HuH-7 (cell line): ENCODE data around the gene NDOR1.
A peak's percentile ranks its signal among the peaks of the same experiment; 100 is the strongest.

ENCODE experiments used
- DNase-seq: peaks from one replicate; pipeline ENCODE4 v3.0.0; 2011; ENCODE audit warnings: low spot score

The NDOR1 gene

GRCh38 chr9:137205126-137206069 is at the start of gene NDOR1, which contains the start of gene TMEM203:
TSS of gene NDOR1 (plus strand) at chr9:137205700. CDS start at chr9:137205778, 78 bp downstream.
TSS of gene TMEM203 (minus strand) at chr9:137205648. CDS start at chr9:137205414, 234 bp downstream.
- peak; percentile 97 for DNase-seq

DNA sequence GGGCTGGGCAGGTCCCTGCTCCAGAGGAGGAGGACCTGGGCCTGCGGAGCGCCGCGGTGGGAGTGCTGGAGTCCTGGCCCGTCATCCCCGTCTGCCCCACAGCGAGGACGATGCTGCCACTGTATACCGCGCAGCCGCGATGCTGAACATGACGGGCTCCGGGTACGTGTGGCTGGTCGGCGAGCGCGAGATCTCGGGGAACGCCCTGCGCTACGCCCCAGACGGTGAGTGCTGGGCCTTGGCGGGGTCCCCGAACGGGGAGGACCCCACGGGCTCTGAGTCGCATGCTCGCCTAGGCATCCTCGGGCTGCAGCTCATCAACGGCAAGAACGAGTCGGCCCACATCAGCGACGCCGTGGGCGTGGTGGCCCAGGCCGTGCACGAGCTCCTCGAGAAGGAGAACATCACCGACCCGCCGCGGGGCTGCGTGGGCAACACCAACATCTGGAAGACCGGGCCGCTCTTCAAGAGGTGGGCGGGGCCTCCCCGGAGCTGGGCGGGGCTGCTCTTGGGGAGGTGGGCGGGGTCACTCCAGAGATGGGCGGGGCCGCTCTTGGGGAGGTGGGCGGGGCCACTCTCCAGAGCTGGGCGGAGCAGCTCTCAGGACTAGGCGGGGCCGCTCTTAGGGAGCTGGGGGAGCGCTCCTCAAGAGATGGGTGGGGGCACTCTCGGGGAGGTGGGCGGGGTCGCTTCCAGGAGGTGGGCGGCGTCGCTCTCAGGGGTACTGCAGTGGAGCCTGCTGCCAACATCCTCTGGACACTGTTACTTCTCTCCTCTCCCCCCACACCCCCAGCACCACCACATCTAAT is 48.7 kb upstream of the NDOR1 start:
- no peak for DNase-seq

DNA sequence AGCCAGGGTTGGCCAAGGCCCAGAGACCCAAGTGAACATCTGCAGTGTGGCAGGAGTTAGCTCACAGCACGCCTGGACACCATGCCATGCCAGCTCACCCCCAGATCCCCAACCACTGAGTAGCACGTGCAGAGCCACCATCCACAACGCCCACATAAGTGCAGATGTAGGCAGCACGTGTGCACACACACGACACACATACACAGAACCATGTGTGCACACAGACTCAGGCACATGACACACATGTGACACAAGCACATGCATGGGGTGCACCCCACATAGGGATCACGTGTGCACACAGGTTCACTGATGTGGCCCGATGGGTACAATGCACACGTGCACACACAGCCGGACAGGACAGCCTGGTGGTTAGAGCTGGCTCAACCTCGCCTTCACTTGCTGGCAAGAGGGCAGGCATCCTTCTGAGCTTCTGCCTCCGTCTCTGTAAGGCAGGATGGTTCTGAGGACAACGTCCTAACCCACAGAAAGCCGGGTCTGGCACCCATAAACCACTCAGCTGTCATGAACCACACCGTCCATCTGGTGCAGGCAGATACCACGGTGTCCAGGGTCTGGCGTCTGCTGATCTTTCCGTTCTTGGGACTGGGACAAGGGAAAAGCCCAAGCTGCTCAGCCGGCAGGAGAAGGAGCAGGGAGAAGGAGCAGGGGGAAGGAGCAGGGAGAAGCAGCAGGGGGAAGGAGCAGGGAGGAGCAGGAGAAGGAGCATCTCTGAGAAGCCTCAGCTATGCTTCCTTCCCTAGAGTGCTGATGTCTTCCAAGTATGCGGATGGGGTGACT is 47.7 kb upstream of the NDOR1 start:
- no peak for DNase-seq

DNA sequence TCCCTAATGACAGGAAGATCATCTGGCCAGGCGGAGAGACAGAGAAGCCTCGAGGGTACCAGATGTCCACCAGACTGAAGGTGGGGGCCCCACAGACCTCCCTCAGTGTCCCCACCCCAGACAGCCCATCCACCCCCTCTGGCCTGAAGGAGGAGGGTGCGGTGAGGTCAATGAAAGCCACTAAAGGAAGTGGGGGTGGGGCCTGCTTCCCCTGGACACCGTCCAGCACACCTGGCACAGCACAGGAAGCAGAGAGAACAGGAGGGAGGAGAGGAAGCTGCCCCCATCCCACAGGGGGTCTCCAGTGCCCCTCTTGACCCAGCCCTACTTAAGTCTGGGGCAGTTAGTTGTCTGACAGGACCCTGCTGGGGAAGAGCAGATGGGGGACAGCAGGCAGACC is 46.9 kb upstream of the NDOR1 start:
- no peak for DNase-seq

DNA sequence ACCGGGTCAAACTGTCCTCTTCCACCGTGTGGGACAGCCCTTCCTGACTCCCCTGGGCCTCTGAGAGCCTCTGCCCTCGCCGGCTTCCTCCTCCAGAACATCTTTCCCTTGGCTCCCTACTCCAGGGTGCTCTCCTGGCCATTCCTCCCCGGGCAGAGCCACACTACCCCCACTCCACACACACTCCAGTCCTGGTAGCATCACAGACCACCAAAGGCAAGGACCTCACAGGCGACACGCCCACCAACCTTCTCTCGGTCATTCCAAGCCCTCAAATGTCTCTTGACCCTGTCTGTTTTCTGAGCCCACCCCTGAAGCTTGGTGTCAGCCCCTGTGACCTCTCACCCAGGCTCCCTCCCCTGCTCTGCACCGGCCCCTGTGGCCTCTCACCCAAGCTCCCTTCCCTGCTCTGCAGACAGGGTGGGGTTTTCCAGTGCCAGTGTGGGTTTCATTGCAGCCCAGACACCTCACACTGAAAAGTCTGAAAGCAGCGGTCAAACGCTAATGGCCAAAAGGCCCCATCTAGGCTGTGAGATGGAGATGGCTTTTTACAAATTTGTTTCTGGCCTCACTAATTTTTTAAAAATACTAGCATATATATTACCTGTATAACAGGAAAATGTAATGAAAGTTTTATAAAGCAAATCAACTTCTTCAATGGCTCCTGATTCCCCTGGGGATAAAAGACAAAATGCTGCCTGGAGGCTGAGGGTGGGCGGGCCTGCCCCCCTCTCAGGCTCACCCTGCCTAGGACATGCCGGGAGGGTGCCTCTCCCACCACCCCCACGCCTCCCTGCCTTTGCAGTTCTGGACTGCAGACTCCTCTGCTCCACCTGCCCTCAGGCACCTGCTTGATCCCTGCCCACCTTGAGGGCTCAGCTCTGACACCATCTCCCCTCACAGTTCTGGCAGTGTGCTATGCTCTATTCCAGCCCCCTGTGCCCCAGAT is 46.1 kb upstream of the NDOR1 start:
- DNase-seq: no peak

- no peak for DNase-seq
These were observed 45.5 kb upstream of the NDOR1 start for GRCh38 chr9:137160054-137160425.

DNA sequence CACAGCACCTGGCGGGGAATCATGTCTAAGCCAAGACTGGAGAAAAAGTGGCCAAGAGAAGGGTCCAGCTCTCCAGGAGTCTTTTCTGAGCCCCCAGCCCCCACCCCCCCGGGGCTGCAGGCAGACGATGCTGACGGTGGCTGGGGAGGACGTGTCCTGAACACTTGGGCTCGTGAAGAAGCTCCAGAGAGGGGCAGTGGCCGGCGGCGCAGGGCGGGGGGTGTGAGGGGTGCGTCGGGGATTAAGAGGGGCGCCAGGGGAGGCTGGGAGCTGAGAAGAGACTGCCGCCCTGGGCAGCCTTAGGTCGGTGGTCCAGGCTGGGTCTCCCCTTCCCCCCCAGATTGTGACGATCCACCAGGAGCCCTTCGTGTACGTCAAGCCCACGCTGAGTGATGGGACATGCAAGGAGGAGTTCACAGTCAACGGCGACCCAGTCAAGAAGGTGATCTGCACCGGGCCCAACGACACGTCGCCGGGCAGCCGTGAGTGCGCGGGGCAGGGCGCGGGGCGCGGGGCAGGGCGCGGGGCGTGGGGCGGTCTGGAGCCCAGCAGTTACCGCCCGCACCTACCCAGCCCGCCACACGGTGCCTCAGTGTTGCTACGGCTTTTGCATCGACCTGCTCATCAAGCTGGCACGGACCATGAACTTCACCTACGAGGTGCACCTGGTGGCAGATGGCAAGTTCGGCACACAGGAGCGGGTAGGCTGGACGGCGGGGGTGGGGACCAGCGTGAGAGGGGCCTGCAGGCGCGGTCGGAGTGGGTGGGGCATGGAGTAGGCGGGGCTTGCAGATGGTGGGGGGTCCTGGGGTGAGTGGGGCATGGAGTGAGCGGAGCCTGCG is 44.6 kb upstream of the NDOR1 start:
- no peak for DNase-seq

DNA sequence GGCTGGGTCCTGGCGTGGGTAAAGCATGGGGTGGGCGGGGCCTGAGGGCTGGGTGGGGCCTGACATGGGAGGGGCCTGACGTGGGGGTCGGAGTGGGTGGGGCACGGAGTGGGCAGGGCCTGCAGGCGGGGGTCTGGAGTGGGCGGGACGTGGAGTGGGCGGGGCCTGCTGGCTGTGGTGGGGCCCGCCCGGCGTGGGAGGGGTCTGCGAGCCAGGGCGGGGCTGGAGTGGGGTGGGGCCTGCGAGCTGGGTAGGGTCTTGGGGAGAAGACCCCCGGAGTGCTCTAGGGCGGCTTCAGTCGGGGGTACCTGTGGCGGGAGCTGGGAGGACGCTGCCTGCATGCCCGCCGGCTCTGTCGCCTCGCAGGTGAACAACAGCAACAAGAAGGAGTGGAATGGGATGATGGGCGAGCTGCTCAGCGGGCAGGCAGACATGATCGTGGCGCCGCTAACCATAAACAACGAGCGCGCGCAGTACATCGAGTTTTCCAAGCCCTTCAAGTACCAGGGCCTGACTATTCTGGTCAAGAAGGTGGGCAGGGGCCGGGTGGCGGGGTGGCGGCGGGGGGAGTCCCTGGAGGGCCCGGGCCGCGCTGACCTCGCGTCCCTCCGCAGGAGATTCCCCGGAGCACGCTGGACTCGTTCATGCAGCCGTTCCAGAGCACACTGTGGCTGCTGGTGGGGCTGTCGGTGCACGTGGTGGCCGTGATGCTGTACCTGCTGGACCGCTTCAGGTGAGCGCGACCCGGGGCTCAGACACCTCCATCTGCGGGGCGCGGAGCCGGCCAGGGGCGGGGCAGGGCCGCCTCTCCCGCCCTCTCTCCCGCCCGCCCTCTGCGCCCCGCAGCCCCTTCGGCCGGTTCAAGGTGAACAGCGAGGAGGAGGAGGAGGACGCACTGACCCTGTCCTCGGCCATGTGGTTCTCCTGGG is 43.7 kb upstream of the NDOR1 start:
- DNase-seq: no peak

DNA sequence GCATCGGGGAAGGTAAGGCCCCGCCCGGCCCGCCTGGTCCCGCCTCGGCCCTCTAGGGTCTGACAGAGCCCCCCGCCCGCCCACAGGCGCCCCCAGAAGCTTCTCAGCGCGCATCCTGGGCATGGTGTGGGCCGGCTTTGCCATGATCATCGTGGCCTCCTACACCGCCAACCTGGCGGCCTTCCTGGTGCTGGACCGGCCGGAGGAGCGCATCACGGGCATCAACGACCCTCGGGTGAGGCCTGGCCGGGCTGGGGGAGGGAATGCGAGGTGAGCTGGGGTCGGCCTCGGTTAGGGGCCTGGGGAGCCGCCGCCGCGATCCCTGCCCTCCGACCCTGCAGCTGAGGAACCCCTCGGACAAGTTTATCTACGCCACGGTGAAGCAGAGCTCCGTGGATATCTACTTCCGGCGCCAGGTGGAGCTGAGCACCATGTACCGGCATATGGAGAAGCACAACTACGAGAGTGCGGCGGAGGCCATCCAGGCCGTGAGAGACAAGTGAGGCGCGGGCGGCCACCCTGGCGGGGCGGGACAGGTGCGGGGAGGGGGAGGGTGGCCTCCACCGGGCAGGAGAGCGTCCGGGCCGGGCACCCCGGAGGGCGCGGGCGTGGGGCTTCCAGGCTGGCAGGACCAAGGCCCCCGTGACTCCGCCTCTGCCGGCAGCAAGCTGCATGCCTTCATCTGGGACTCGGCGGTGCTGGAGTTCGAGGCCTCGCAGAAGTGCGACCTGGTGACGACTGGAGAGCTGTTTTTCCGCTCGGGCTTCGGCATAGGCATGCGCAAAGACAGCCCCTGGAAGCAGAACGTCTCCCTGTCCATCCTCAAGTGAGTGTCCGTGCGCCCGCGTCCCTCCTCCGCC is 42.8 kb upstream of the NDOR1 start:
- DNase-seq: no peak

DNA sequence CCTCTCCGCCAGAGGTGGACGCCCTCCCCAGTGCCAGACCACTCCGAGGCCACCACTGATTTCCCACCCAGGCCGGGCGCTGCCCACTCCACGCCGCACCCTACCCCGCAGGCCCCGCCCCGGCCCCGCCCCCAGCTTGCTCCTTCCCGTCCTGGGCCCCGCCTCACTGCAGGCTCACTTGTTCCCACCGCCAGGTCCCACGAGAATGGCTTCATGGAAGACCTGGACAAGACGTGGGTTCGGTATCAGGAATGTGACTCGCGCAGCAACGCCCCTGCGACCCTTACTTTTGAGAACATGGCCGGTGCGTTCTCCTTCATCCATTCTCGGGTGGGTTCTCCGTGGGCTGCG is 42.2 kb upstream of the NDOR1 start:
- no peak for DNase-seq

DNA sequence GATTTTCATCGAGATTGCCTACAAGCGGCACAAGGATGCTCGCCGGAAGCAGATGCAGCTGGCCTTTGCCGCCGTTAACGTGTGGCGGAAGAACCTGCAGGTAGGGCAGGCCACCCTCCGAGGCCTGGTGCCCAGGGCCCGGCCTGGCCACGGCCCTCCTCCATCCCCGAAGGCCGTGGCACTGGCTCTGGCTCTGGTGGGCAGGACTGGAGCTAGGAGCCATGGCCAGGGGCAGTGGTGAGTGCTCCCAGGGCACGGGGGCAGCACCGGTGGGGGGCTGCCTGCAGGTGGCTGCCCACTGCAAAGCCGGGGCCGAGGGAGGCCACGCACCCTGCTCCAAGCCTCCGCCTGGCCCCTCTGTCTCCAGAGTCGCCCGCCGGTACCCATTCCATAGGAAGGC is 41.7 kb upstream of the NDOR1 start:
- no peak for DNase-seq

GRCh38 chr9:137164370-137165249 is 40.9 kb upstream of the NDOR1 start:
- DNase-seq: no peak

- DNase-seq: no peak
These were observed 40.2 kb upstream of the NDOR1 start for GRCh38 chr9:137165250-137165836.

GRCh38 chr9:137166380-137167229 is 38.9 kb upstream of the NDOR1 start:
- DNase-seq: no peak

DNA sequence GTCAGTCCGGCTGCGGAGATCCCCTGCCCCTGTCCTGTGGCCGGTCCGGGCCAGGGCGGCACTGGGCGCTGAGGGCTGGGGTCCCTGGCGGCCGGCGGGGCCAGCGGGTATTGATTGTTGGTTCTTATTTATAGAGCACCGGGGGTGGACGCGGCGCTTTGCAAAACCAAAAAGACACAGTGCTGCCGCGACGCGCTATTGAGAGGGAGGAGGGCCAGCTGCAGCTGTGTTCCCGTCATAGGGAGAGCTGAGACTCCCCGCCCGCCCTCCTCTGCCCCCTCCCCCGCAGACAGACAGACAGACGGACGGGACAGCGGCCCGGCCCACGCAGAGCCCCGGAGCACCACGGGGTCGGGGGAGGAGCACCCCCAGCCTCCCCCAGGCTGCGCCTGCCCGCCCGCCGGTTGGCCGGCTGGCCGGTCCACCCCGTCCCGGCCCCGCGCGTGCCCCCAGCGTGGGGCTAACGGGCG is 38.2 kb upstream of the NDOR1 start:
- no peak for DNase-seq
